Activated naive CD8-positive, alpha-beta T cell treated with anti-CD3 and anti-CD28 coated beads for 36 hours (primary cell): ENCODE data around the gene RPN1. TPM values are rescaled to one million over a fixed set of nuclear protein-coding genes. Genes with fewer than 3 reads are reported as not detected.
"Not testable (repeated sequence)": the region's sequence is repeated elsewhere in the genome, so short reads cannot be mapped to it uniquely, and the experiment has no call there.

Experiments used
- DNase-seq: peaks from one replicate; pipeline ENCODE4 v3.0.0; 2021
- H3K27ac Mint-ChIP-seq: one replicate; pipeline ENCODE4 v1.8.0; 2022; ENCODE audit warnings: mild to moderate bottlenecking, moderate library complexity, mixed read lengths
- H3K27me3 Mint-ChIP-seq: one replicate; pipeline ENCODE4 v1.8.0; 2022; ENCODE audit warnings: mild to moderate bottlenecking, mixed read lengths
- H3K36me3 Mint-ChIP-seq: one replicate; pipeline ENCODE4 v1.8.0; 2021; ENCODE audit warnings: mild to moderate bottlenecking, mixed read lengths
- H3K4me1 Mint-ChIP-seq: one replicate; pipeline ENCODE4 v1.8.0; 2021; ENCODE audit warnings: mixed read lengths
- H3K4me3 Mint-ChIP-seq: one replicate; pipeline ENCODE4 v1.8.0; 2022; ENCODE audit warnings: mild to moderate bottlenecking, moderate library complexity, mixed read lengths
- H3K9me3 Mint-ChIP-seq: one replicate; pipeline ENCODE4 v1.8.0; 2022; ENCODE audit warnings: mixed read lengths
- total RNA-seq, 2 experiments: library from RNA; stranded (reverse); gene quantifications; one replicate each; pipeline ENCODE4 v1.2.3, GENCODE V29; 2021

The RPN1 gene
- total RNA-seq: 100 to 1,000 TPM; 148 to 149 TPM

GRCh38 chr3:128650096-128651050 is at the start of gene RPN1:
TSS of gene RPN1 (minus strand) at chr3:128650818. CDS start at chr3:128650800, 18 bp downstream.
- H3K27ac Mint-ChIP-seq: peak within 1 kb of the TSS; percentile 89
- peaks cover 15% of the 10 kb centered on the region for H3K36me3 Mint-ChIP-seq
- peaks cover 32% of the 10 kb centered on the region for H3K4me1 Mint-ChIP-seq
- H3K27me3 Mint-ChIP-seq: no peaks in the 10 kb centered on the region
- peaks cover 2% of the 10 kb centered on the region for H3K9me3 Mint-ChIP-seq
- H3K4me3 Mint-ChIP-seq: peak within 1 kb of the TSS; percentile 85
- DNase-seq: peak; percentile 94

DNA sequence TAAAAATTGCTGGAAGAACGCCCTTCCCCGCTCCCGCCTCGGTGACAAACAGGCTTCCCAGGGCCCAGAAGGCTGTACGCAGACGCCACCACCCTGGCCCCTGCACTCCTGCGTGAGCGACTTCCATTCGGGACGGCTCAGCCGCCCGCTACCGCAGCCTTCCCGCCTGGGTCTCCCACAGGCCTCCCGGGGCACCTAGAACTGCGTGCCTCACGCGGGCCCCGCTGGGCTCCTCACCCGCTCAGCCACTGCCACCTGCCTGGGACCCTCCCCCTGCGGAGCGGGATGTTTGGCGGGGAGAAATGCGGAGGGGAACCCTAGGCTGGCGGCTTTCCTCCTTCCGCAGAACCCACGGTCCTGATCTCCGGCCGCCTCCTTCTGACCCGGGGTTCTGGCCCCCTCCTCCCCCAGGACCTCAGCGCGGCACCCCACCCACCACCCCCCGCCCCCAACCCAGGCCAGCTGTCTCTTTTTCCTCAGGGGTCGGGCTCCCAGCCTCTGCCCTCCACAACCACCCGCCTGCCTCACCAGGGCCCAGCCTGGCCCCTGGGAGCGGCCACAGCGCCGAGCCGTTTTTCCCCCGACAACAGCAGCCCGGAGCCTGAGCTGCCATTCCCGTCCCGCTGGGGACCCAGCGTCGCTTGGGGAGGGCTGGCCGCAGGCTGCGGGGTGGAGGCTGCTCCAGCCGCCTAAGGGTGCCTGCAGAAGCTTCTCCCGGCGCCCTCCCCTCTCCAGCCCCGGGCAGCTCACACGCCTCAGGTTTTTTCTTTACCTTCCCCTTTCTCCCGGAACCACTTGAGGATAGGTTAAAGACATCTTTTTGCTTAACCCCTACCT is 47.8 kb upstream of the RPN1 start:
- Mint-ChIP-seq H3K4me3 (peak overlapping the region; percentile 64), H3K4me1 (peaks cover 1% of the 10 kb centered on the region), H3K27me3 (peaks cover 4% of the 10 kb centered on the region), H3K9me3 (no peaks in the 10 kb centered on the region), H3K27ac (no peak overlapping the region), H3K36me3 (no peaks in the 10 kb centered on the region)
- peak; percentile 18 for DNase-seq

- H3K36me3 Mint-ChIP-seq: no peaks in the 10 kb centered on the region
- H3K4me1 Mint-ChIP-seq: peaks cover 1% of the 10 kb centered on the region
- DNase-seq: no peak
- peaks cover 4% of the 10 kb centered on the region for H3K27me3 Mint-ChIP-seq
- H3K27ac Mint-ChIP-seq: no peak overlapping the region
- H3K9me3 Mint-ChIP-seq: no peaks in the 10 kb centered on the region
- peak overlapping the region; percentile 14 for H3K4me3 Mint-ChIP-seq
Measured at GRCh38 chr3:128697341-128697740, 46.7 kb upstream of the RPN1 start.

GRCh38 chr3:128693696-128694095 is 43.1 kb upstream of the RPN1 start:
- no peak for DNase-seq
- H3K4me3 Mint-ChIP-seq: no peak overlapping the region
- H3K9me3 Mint-ChIP-seq: no peaks in the 10 kb centered on the region
- H3K4me1 Mint-ChIP-seq: no peaks in the 10 kb centered on the region
- H3K27ac Mint-ChIP-seq: no peak overlapping the region
- H3K36me3 Mint-ChIP-seq: no peaks in the 10 kb centered on the region
- peaks cover 4% of the 10 kb centered on the region for H3K27me3 Mint-ChIP-seq

GRCh38 chr3:128689060-128689459 is 38.4 kb upstream of the RPN1 start:
- Mint-ChIP-seq H3K36me3 (no peaks in the 10 kb centered on the region), H3K4me1 (no peaks in the 10 kb centered on the region), H3K9me3 (no peaks in the 10 kb centered on the region), H3K27ac (no peak overlapping the region), H3K27me3 (no peaks in the 10 kb centered on the region), H3K4me3 (no peak overlapping the region)
- no peak for DNase-seq

GRCh38 chr3:128686465-128686864 is 35.8 kb upstream of the RPN1 start:
- no peak for DNase-seq
- H3K27me3 Mint-ChIP-seq: no peaks in the 10 kb centered on the region
- no peak overlapping the region for H3K4me3 Mint-ChIP-seq
- H3K27ac Mint-ChIP-seq: no peak overlapping the region
- H3K36me3 Mint-ChIP-seq: no peaks in the 10 kb centered on the region
- H3K9me3 Mint-ChIP-seq: no peaks in the 10 kb centered on the region
- H3K4me1 Mint-ChIP-seq: peaks cover under 1% of the 10 kb centered on the region

GRCh38 chr3:128684986-128685726 is 34.5 kb upstream of the RPN1 start:
- DNase-seq: no peak
- no peaks in the 10 kb centered on the region for H3K27me3 Mint-ChIP-seq
- H3K4me3 Mint-ChIP-seq: no peak overlapping the region
- H3K36me3 Mint-ChIP-seq: no peaks in the 10 kb centered on the region
- peaks cover 3% of the 10 kb centered on the region for H3K4me1 Mint-ChIP-seq
- H3K9me3 Mint-ChIP-seq: no peaks in the 10 kb centered on the region
- no peak overlapping the region for H3K27ac Mint-ChIP-seq

GRCh38 chr3:128683957-128684356 is 33.3 kb upstream of the RPN1 start:
- no peaks in the 10 kb centered on the region for H3K27me3 Mint-ChIP-seq
- H3K4me3 Mint-ChIP-seq: no peak overlapping the region
- DNase-seq: no peak
- H3K27ac Mint-ChIP-seq: no peak overlapping the region
- peaks cover 7% of the 10 kb centered on the region for H3K4me1 Mint-ChIP-seq
- no peaks in the 10 kb centered on the region for H3K9me3 Mint-ChIP-seq
- no peaks in the 10 kb centered on the region for H3K36me3 Mint-ChIP-seq

- Mint-ChIP-seq H3K4me3 (peak overlapping the region; percentile 81), H3K9me3 (no peaks in the 10 kb centered on the region), H3K27me3 (no peaks in the 10 kb centered on the region), H3K4me1 (peaks cover 7% of the 10 kb centered on the region), H3K36me3 (no peaks in the 10 kb centered on the region), H3K27ac (peak overlapping the region; percentile 94)
- no peak for DNase-seq
Measured at GRCh38 chr3:128681369-128681829, 30.8 kb upstream of the RPN1 start.

DNA sequence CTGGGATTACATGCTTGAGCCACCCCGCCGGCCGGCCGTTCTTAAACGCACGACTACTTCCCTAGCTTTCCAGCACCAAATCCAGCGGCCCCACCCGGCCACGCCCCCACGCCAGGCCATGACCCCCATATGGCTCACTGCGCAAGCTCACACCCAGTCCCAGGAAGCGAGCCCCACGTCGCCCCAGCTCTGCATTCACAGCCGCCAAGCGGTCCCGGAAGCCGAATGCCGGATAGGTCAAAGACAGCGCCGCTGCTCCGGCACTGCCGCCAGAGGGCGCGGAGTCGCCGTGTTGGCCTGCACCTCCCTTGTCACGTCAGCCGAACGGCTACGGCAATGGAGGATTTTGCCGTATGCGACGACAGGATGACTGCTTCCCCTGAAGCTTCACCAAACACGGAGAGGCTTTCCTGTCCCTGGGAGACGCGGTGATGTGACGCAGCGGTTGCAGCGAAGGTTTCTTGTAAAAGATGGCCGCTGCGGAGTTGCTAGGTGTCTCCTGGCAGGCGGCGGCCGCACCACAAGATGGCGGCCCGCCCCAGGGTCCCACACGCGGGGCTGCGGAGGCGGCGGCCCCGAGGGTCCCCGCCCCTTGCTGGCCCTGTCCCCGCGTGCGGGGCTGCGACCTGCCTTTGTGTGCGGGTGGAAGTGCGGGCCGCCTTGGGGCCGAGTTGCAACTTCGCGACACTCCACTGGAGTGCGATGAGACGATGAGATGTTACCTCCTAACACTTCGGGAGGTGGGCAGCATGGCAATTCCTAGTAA is 30.2 kb upstream of the RPN1 start:
- H3K9me3 Mint-ChIP-seq: no peaks in the 10 kb centered on the region
- H3K27ac Mint-ChIP-seq: peak overlapping the region; percentile 94
- no peaks in the 10 kb centered on the region for H3K36me3 Mint-ChIP-seq
- peak; percentile 91 for DNase-seq
- H3K4me1 Mint-ChIP-seq: peaks cover 7% of the 10 kb centered on the region
- H3K4me3 Mint-ChIP-seq: peak overlapping the region; percentile 85
- H3K27me3 Mint-ChIP-seq: no peaks in the 10 kb centered on the region

DNA sequence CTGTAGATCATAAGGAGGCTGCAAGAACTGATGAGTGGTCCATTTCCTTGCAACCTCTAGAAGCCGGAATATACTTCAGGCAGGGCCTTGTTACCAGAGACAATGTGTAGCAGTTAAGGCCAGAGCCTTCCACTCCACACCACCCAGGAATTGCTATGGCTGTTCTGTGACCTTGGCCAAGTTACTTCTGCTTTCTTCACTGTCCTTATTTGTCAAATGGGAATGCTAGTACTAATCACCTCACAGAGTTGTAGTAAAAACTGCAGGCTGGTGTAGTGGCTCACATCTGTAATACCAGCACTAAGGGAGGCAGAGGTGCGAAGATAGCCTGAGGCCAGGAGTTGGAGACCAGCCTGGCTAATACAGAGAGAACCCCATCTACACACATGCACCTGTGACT is 28.7 kb upstream of the RPN1 start:
- Mint-ChIP-seq H3K4me1 (peaks cover 13% of the 10 kb centered on the region), H3K4me3 (no peak overlapping the region), H3K36me3 (no peaks in the 10 kb centered on the region), H3K9me3 (no peaks in the 10 kb centered on the region), H3K27me3 (no peaks in the 10 kb centered on the region), H3K27ac (no peak overlapping the region)
- no peak for DNase-seq

- not testable (repeated sequence) for H3K9me3 Mint-ChIP-seq, DNase-seq, H3K27ac Mint-ChIP-seq, H3K27me3 Mint-ChIP-seq, H3K4me3 Mint-ChIP-seq, H3K36me3 Mint-ChIP-seq
- H3K4me1 Mint-ChIP-seq: peaks cover 11% of the 10 kb centered on the region
Measured at GRCh38 chr3:128675802-128676201, 25.2 kb upstream of the RPN1 start.

GRCh38 chr3:128674161-128674784 is 23.7 kb upstream of the RPN1 start:
- no peaks in the 10 kb centered on the region for H3K9me3 Mint-ChIP-seq
- no peaks in the 10 kb centered on the region for H3K36me3 Mint-ChIP-seq
- H3K4me3 Mint-ChIP-seq: no peak overlapping the region
- no peak overlapping the region for H3K27ac Mint-ChIP-seq
- H3K4me1 Mint-ChIP-seq: peaks cover 8% of the 10 kb centered on the region
- no peak for DNase-seq
- H3K27me3 Mint-ChIP-seq: no peaks in the 10 kb centered on the region

DNA sequence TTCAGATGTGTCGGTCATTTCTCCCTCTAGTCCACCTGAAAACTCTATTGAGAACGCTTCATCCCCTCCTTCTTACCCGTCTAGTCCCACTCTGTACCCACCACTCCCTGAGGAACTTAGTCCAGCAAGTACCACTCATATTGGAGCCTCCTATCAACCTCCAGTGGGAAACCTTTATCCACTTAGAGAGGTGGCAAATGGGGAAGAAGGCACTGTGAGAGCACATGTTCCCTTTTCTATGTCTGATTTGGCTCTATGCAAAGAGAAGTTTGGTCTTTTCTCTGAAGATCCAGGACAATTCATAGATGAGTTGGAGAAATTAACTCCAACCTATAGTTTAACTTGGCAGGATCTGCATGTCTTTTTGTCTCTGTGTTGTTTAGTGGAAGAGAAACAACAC is 17.0 kb upstream of the RPN1 start:
- Mint-ChIP-seq H3K4me1 (no peaks in the 10 kb centered on the region), H3K27me3 (no peaks in the 10 kb centered on the region), H3K36me3 (no peaks in the 10 kb centered on the region), H3K4me3 (no peak overlapping the region), H3K27ac (no peak overlapping the region), H3K9me3 (no peaks in the 10 kb centered on the region)
- DNase-seq: no peak
